Astrocyte (in vitro differentiated cells and primary cell): ENCODE measurements around the gene KIAA1328. TPM values are rescaled to one million over a fixed set of nuclear protein-coding genes. Genes with fewer than 3 reads are reported as not detected.

Source experiments
- DNase-seq: peaks from one replicate; pipeline ENCODE4 v3.0.0-alpha.2; 2010; ENCODE audit warnings: low read depth
- FAIRE-seq: peaks from 2 replicates; lab custom pipeline; 2011; peaks lifted over from hg19 to GRCh38; lab: Jason Lieb, UNC
- H2AFZ ChIP-seq: 2 replicates; pipeline ENCODE4 v1.6.0; 2012; ENCODE audit warnings: low read depth, low read length, inconsistent platforms
- H3K27ac ChIP-seq: 2 replicates; pipeline ENCODE4 v1.5.1; 2011; ENCODE audit warnings: low read depth, low read length, inconsistent platforms
- H3K27me3 ChIP-seq: 2 replicates; pipeline ENCODE4 v1.6.0; 2011; ENCODE audit warnings: low read length, inconsistent platforms; ENCODE audit not compliant: insufficient read depth
- H3K36me3 ChIP-seq: 2 replicates; pipeline ENCODE4 v1.5.1; 2011; ENCODE audit warnings: low read length, inconsistent platforms; ENCODE audit not compliant: insufficient read depth
- H3K4me1 ChIP-seq: 2 replicates; pipeline ENCODE4 v1.5.1; 2011; ENCODE audit warnings: low read length, inconsistent platforms; ENCODE audit not compliant: insufficient read depth
- H3K4me2 ChIP-seq: 2 replicates; pipeline ENCODE4 v1.6.0; 2012; ENCODE audit warnings: low read length, inconsistent platforms
- H3K4me3 ChIP-seq: 2 replicates; pipeline ENCODE4 v1.5.1; 2011; ENCODE audit warnings: low read depth, mild to moderate bottlenecking, low read length, inconsistent platforms; ENCODE audit not compliant: insufficient read depth
- H3K79me2 ChIP-seq: 2 replicates; pipeline ENCODE4 v1.6.0; 2012; ENCODE audit warnings: mild to moderate bottlenecking, low read length, inconsistent platforms; ENCODE audit not compliant: insufficient read depth
- H3K9ac ChIP-seq: 2 replicates; pipeline ENCODE4 v1.6.0; 2012; ENCODE audit warnings: mild to moderate bottlenecking, low read length, inconsistent platforms
- H3K9me3 ChIP-seq: 2 replicates; pipeline ENCODE4 v1.5.1; 2012; ENCODE audit warnings: low read depth, mild to moderate bottlenecking, low read length, inconsistent platforms; ENCODE audit not compliant: insufficient read depth
- H4K20me1 ChIP-seq: 2 replicates; pipeline ENCODE4 v1.6.0; 2012; ENCODE audit warnings: low read length, inconsistent platforms; ENCODE audit not compliant: insufficient read depth
- H3K27ac Mint-ChIP-seq: one replicate; pipeline ENCODE4 v1.8.0; 2021; ENCODE audit warnings: mild to moderate bottlenecking, mixed read lengths; ENCODE audit not compliant: unreplicated experiment
- H3K27me3 Mint-ChIP-seq: one replicate; pipeline ENCODE4 v1.8.0; 2021; ENCODE audit warnings: low read depth, mixed read lengths; ENCODE audit not compliant: unreplicated experiment
- H3K36me3 Mint-ChIP-seq: one replicate; pipeline ENCODE4 v1.8.0; 2021; ENCODE audit warnings: low read depth, mixed read lengths; ENCODE audit not compliant: unreplicated experiment
- H3K4me1 Mint-ChIP-seq: one replicate; pipeline ENCODE4 v1.8.0; 2021; ENCODE audit warnings: low read depth, mixed read lengths; ENCODE audit not compliant: unreplicated experiment
- H3K4me3 Mint-ChIP-seq: one replicate; pipeline ENCODE4 v1.8.0; 2021; ENCODE audit warnings: mild to moderate bottlenecking, moderate library complexity, mixed read lengths; ENCODE audit not compliant: unreplicated experiment
- H3K9me3 Mint-ChIP-seq: one replicate; pipeline ENCODE4 v1.8.0; 2021; ENCODE audit warnings: mild to moderate bottlenecking, mixed read lengths; ENCODE audit not compliant: unreplicated experiment
- CTCF ChIP-seq: IDR thresholded peaks from 2 replicates; pipeline ENCODE4 v1.5.1; 2011; ENCODE audit warnings: low read depth, mild to moderate bottlenecking, inconsistent platforms, low read length, moderate library complexity; ENCODE audit not compliant: insufficient read depth
- EZH2 ChIP-seq: IDR thresholded peaks from 2 replicates; pipeline ENCODE4 v1.6.1; 2012; ENCODE audit warnings: mild to moderate bottlenecking, low read length, inconsistent platforms; ENCODE audit not compliant: insufficient read depth
- total RNA-seq: library from RNA; stranded (reverse); gene quantifications from 2 replicates; pipeline ENCODE4 v1.2.1, GENCODE V29; 2021

The KIAA1328 gene
- total RNA-seq, 1 donor from 2014 or later = 3.7 TPM

GRCh38 chr18:37238282-37239108, 409.6 kb downstream of the KIAA1328 start:
- Histone ChIP-seq H3K9ac (no peak overlapping the region), H3K9me3 (no peaks in the 10 kb centered on the region), H3K4me1 (no peaks in the 10 kb centered on the region), H2AFZ (no peak overlapping the region), H3K36me3 (no peaks in the 10 kb centered on the region), H3K4me3 (no peak overlapping the region), H4K20me1 (no peaks in the 10 kb centered on the region), H3K79me2 (no peaks in the 10 kb centered on the region), H3K4me2 (no peak overlapping the region), H3K27me3 (no peaks in the 10 kb centered on the region), H3K27ac (no peak overlapping the region)
- H3K4me1 Mint-ChIP-seq = peaks cover 7% of the 10 kb centered on the region
- H3K36me3 Mint-ChIP-seq = no peaks in the 10 kb centered on the region
- no peak for DNase-seq
- TF ChIP-seq CTCF (no peak), EZH2 (no peak)
- no peaks in the 10 kb centered on the region for H3K9me3 Mint-ChIP-seq
- FAIRE-seq = no peak
- no peak overlapping the region for H3K27ac Mint-ChIP-seq
- H3K4me3 Mint-ChIP-seq = no peak overlapping the region
- peaks cover 31% of the 10 kb centered on the region for H3K27me3 Mint-ChIP-seq

- Histone ChIP-seq H3K27ac (no peak overlapping the region), H3K36me3 (no peaks in the 10 kb centered on the region), H2AFZ (no peak overlapping the region), H3K9me3 (no peaks in the 10 kb centered on the region), H3K4me3 (no peak overlapping the region), H3K9ac (no peak overlapping the region), H3K4me2 (no peak overlapping the region), H3K79me2 (no peaks in the 10 kb centered on the region), H3K27me3 (no peaks in the 10 kb centered on the region), H4K20me1 (no peaks in the 10 kb centered on the region), H3K4me1 (no peaks in the 10 kb centered on the region)
- Mint-ChIP-seq H3K36me3 (no peaks in the 10 kb centered on the region), H3K27ac (no peak overlapping the region), H3K9me3 (no peaks in the 10 kb centered on the region), H3K4me3 (no peak overlapping the region), H3K4me1 (peaks cover 7% of the 10 kb centered on the region), H3K27me3 (peaks cover 43% of the 10 kb centered on the region)
- TF ChIP-seq EZH2 = no peak
- no peak for TF ChIP-seq CTCF
- no peak for DNase-seq
- FAIRE-seq = no peak
Observed at GRCh38 chr18:37242091-37242490, 413.2 kb downstream of the KIAA1328 start.
